Measurements from ENCODE around the gene TBX10.

DNA sequence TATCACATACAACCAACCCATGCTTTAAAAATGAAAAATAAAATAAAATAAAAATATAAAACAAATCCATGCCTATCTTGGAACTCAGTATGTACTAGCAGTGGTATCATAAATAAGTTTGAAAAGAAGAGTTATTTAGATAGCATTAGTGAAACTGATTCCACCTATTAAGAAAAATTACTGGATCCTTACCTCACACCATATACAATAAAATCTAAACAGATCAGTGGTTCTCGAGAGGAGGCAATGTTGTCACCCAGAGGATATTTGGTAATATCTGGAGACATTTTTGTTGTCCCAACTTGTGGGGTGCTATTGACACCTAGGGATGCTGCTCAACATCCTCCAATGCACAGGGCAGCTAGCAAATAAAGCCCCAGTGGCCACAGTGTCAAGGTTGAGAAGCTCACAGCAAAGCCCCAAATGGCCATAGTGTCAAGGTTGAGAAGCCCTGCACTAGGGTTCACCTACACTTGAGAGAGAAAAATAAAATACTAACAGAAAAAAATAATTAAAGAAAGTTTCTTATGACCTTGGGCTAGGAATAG lies 42.7 kb downstream of the TBX10 start:
- no peak for TF ChIP-seq CTCF (IDR thresholded peaks at IDR 0.05)
- no peak for TF ChIP-seq TCF12 (IDR thresholded peaks at IDR 0.05)
- no peak for TF ChIP-seq FOXJ3 (CRISPR knock-in tag; IDR thresholded peaks at IDR 0.05)
- TF ChIP-seq RXRA (IDR thresholded peaks at IDR 0.05; ENCODE audit: borderline replicate concordance, low read depth): no peak
- TF ChIP-seq POLR2AphosphoS5 (IDR thresholded peaks at IDR 0.05; ENCODE audit: low read depth, low read length): no peak
- TF ChIP-seq TEAD4 (IDR thresholded peaks at IDR 0.05; ENCODE audit: borderline replicate concordance, insufficient read depth): no peak
- TF ChIP-seq, protein P1, sequence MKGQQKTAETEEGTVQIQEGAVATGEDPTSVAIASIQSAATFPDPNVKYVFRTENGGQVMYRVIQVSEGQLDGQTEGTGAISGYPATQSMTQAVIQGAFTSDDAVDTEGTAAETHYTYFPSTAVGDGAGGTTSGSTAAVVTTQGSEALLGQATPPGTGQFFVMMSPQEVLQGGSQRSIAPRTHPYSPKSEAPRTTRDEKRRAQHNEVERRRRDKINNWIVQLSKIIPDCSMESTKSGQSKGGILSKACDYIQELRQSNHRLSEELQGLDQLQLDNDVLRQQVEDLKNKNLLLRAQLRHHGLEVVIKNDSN (IDR thresholded peaks at IDR 0.05; ENCODE audit: borderline replicate concordance, low read depth): no peak
- TF ChIP-seq MAX (IDR thresholded peaks at IDR 0.05; ENCODE audit: low read depth): no peak
